Liver (tissue), 3 donors: ENCODE data around the gene EOLA2.

Experiments
- NR2F2 ChIP-seq: IDR thresholded peaks from 2 replicates; pipeline ENCODE4 v1.6.1; 2016; ENCODE audit warnings: antibody characterized with exemption
- RAD21 ChIP-seq, 2 donors: IDR thresholded peaks; 2 replicates each; pipeline ENCODE4 v1.6.1; 2016; ENCODE audit warnings: antibody characterized with exemption in 2 of 2, mild to moderate bottlenecking in 2 of 2
- TF ChIP-seq, protein P1 (sequence below): fragments of 150-350 bp; IDR thresholded peaks from 2 replicates; pipeline ENCODE4 v1.5.1; 2017; ENCODE audit warnings: improper control_type of control experiment, low read depth, low read length; ENCODE audit not compliant: missing input control
- TF ChIP-seq, protein P2 (sequence below): IDR thresholded peaks from 2 replicates; pipeline ENCODE4 v1.6.1; 2016; ENCODE audit warnings: antibody characterized with exemption, mild to moderate bottlenecking
- donor health status: healthy.
- donor health status: healthy.

DNA sequence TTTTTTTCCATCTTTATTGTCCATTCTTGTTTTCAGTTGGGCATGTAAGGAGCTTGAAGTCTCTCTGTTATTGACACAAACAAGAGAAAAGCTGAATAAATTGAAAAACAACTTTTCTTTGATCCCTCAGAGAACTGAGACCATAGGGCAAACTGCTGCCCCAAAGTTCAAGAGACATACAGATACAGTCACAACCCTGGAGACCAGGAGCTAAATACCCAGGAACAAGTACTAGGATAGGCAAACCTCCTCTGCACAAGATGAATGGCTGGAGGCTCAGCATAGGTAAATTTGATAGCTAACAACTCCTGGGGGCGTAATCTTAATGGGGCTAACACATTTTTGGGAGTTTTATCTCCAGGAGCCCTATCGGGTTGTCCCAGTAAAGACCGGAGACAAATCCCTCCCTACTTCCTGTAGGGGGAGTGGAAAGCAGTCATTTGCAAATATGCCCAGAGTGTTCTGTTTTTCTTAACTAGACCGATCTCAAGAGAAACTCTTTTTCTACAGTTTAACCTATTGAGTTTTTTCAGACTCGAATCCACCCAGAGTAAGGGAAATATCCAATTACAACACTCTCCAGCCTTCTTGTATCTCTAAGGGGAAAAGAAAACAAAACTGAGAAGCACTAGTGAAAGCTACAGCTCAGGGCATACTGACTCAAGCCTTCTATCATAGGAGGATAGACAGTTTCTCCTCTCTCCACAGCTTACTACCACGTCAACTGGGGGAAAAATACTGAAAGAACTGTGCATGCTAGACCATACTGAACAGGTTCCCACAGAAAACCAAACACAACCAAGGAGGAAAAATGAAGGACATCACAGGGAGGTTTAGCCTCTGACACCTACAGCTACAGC lies 34.2 kb downstream of the EOLA2 start:
- TF ChIP-seq, protein P1, sequence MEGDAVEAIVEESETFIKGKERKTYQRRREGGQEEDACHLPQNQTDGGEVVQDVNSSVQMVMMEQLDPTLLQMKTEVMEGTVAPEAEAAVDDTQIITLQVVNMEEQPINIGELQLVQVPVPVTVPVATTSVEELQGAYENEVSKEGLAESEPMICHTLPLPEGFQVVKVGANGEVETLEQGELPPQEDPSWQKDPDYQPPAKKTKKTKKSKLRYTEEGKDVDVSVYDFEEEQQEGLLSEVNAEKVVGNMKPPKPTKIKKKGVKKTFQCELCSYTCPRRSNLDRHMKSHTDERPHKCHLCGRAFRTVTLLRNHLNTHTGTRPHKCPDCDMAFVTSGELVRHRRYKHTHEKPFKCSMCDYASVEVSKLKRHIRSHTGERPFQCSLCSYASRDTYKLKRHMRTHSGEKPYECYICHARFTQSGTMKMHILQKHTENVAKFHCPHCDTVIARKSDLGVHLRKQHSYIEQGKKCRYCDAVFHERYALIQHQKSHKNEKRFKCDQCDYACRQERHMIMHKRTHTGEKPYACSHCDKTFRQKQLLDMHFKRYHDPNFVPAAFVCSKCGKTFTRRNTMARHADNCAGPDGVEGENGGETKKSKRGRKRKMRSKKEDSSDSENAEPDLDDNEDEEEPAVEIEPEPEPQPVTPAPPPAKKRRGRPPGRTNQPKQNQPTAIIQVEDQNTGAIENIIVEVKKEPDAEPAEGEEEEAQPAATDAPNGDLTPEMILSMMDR, result peak; percentile 10
- TF ChIP-seq, protein P2, sequence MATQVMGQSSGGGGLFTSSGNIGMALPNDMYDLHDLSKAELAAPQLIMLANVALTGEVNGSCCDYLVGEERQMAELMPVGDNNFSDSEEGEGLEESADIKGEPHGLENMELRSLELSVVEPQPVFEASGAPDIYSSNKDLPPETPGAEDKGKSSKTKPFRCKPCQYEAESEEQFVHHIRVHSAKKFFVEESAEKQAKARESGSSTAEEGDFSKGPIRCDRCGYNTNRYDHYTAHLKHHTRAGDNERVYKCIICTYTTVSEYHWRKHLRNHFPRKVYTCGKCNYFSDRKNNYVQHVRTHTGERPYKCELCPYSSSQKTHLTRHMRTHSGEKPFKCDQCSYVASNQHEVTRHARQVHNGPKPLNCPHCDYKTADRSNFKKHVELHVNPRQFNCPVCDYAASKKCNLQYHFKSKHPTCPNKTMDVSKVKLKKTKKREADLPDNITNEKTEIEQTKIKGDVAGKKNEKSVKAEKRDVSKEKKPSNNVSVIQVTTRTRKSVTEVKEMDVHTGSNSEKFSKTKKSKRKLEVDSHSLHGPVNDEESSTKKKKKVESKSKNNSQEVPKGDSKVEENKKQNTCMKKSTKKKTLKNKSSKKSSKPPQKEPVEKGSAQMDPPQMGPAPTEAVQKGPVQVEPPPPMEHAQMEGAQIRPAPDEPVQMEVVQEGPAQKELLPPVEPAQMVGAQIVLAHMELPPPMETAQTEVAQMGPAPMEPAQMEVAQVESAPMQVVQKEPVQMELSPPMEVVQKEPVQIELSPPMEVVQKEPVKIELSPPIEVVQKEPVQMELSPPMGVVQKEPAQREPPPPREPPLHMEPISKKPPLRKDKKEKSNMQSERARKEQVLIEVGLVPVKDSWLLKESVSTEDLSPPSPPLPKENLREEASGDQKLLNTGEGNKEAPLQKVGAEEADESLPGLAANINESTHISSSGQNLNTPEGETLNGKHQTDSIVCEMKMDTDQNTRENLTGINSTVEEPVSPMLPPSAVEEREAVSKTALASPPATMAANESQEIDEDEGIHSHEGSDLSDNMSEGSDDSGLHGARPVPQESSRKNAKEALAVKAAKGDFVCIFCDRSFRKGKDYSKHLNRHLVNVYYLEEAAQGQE, result no peak
- no peak for TF ChIP-seq RAD21 (IDR thresholded peaks at IDR 0.05)
- TF ChIP-seq NR2F2, result no peak
